HEK293 (cell line): ENCODE results near the gene BIK.

ENCODE experiments used
- CTCF ChIA-PET: fragments of 350-600 bp; formaldehyde crosslinking; extraction: SDS; loops from one replicate; lab custom pipeline; 2021; ENCODE audit warnings: antibody characterized with exemption; lab: Yijun Ruan, JAX
- POLR2A ChIA-PET: fragments of 300-600 bp; formaldehyde crosslinking; extraction: SDS; loops from one replicate; lab custom pipeline; 2020; ENCODE audit warnings: antibody characterized with exemption, inconsistent platforms; lab: Yijun Ruan, JAX
- H3K27ac ChIP-seq: fragments of 200-500 bp; sonication (Bioruptor generic); 2 replicates; pipeline ENCODE4 v1.5.1; 2014; ENCODE audit warnings: low read depth, low read length, control low read depth, inconsistent platforms; ENCODE audit errors: extremely low read depth
- H3K36me3 ChIP-seq, 2 experiments: fragments of 200-500 bp in 1 of 2; sonication (Bioruptor generic) in 1 of 2; 1 replicate in 1 of 2; 2 replicates in 1 of 2; pipeline ENCODE4 v1.5.1; 2014 to 2017; ENCODE audit warnings: inconsistent platforms in 2 of 2, low read length in 2 of 2; ENCODE audit not compliant: control insufficient read depth in 2 of 2, insufficient read depth in 1 of 2
- H3K4me1 ChIP-seq: fragments of 200-500 bp; sonication (Bioruptor generic); 2 replicates; pipeline ENCODE4 v1.5.1; 2014; ENCODE audit warnings: mild to moderate bottlenecking, low read length, inconsistent platforms; ENCODE audit not compliant: control insufficient read depth, insufficient read depth
- H3K4me3 ChIP-seq: 2 replicates; pipeline ENCODE4 v1.5.1; 2011; ENCODE audit warnings: low read depth, mild to moderate bottlenecking, control low read depth, low read length, moderate library complexity
- H3K9me3 ChIP-seq: fragments of 200-500 bp; sonication (Bioruptor generic); 2 replicates; pipeline ENCODE4 v1.5.1; 2014; ENCODE audit warnings: low read depth, low read length, inconsistent platforms; ENCODE audit not compliant: control insufficient read depth, insufficient read depth
- GLI2 ChIP-seq: fragments of 450-650 bp; formaldehyde crosslinking; IDR thresholded peaks from 2 replicates; pipeline ENCODE4; 2017; ENCODE audit warnings: missing biosample characterization, missing genetic modification characterization, low read depth, borderline replicate concordance
- GLIS1 ChIP-seq: fragments of 450-650 bp; formaldehyde crosslinking; IDR thresholded peaks from 2 replicates; pipeline ENCODE4 v1.5.1; 2016; ENCODE audit warnings: missing biosample characterization, missing genetic modification characterization
- INSM2 ChIP-seq: fragments of 450-650 bp; formaldehyde crosslinking; IDR thresholded peaks from 2 replicates; pipeline ENCODE4 v1.5.1; 2016; ENCODE audit warnings: missing biosample characterization, missing genetic modification characterization
- KLF16 ChIP-seq: fragments of 450-650 bp; formaldehyde crosslinking; IDR thresholded peaks from 2 replicates; pipeline ENCODE4 v1.5.1; 2017; ENCODE audit warnings: missing biosample characterization, missing genetic modification characterization
- KLF7 ChIP-seq: fragments of 450-650 bp; formaldehyde crosslinking; IDR thresholded peaks from 2 replicates; pipeline ENCODE4 v1.5.1; 2016; ENCODE audit warnings: missing biosample characterization, missing genetic modification characterization, borderline replicate concordance
- KLF8 ChIP-seq: fragments of 450-650 bp; formaldehyde crosslinking; IDR thresholded peaks from 2 replicates; pipeline ENCODE4 v1.5.1; 2016; ENCODE audit warnings: missing biosample characterization, missing genetic modification characterization
- MYNN ChIP-seq: fragments of 450-650 bp; formaldehyde crosslinking; IDR thresholded peaks from 2 replicates; pipeline ENCODE4 v1.5.1; 2016; ENCODE audit warnings: missing biosample characterization, missing genetic modification characterization, borderline replicate concordance
- PRDM10 ChIP-seq: fragments of 450-650 bp; formaldehyde crosslinking; IDR thresholded peaks from 2 replicates; pipeline ENCODE4 v1.5.1; 2016; ENCODE audit warnings: missing biosample characterization, missing genetic modification characterization
- SCRT2 ChIP-seq: fragments of 450-650 bp; formaldehyde crosslinking; IDR thresholded peaks from 2 replicates; pipeline ENCODE4 v1.5.1; 2016; ENCODE audit warnings: missing biosample characterization, missing genetic modification characterization
- SP2 ChIP-seq: fragments of 450-650 bp; formaldehyde crosslinking; IDR thresholded peaks from 2 replicates; pipeline ENCODE4 v1.5.1; 2016; ENCODE audit warnings: missing biosample characterization, missing genetic modification characterization
- SP3 ChIP-seq: fragments of 450-650 bp; formaldehyde crosslinking; IDR thresholded peaks from 2 replicates; pipeline ENCODE4 v1.5.1; 2016; ENCODE audit warnings: missing biosample characterization, missing genetic modification characterization
- WT1 ChIP-seq: fragments of 450-650 bp; formaldehyde crosslinking; IDR thresholded peaks from 2 replicates; pipeline ENCODE4 v1.5.1; 2016; ENCODE audit warnings: missing biosample characterization, missing genetic modification characterization
- ZBTB17 ChIP-seq: fragments of 450-650 bp; formaldehyde crosslinking; IDR thresholded peaks from 2 replicates; pipeline ENCODE4 v1.5.1; 2016; ENCODE audit warnings: missing biosample characterization, missing genetic modification characterization
- ZBTB21 ChIP-seq: fragments of 450-650 bp; formaldehyde crosslinking; IDR thresholded peaks from 2 replicates; pipeline ENCODE4 v1.5.1; 2017; ENCODE audit warnings: missing biosample characterization, missing genetic modification characterization
- ZBTB26 ChIP-seq: fragments of 450-650 bp; formaldehyde crosslinking; optimal IDR thresholded peaks from 2 replicates; pipeline ENCODE3; 2016; ENCODE audit warnings: missing biosample characterization, mild to moderate bottlenecking, missing genetic modification characterization
- ZEB2 ChIP-seq: fragments of 450-650 bp; formaldehyde crosslinking; IDR thresholded peaks from 2 replicates; pipeline ENCODE4 v1.5.1; 2016; ENCODE audit warnings: missing biosample characterization, missing genetic modification characterization
- ZIC2 ChIP-seq: fragments of 450-650 bp; formaldehyde crosslinking; IDR thresholded peaks from 2 replicates; pipeline ENCODE4 v1.5.1; 2016; ENCODE audit warnings: missing biosample characterization, missing genetic modification characterization
- ZNF121 ChIP-seq: fragments of 450-650 bp; formaldehyde crosslinking; IDR thresholded peaks from 2 replicates; pipeline ENCODE4 v1.5.1; 2016; ENCODE audit warnings: missing biosample characterization, missing genetic modification characterization
- ZNF335 ChIP-seq: fragments of 450-650 bp; formaldehyde crosslinking; conservative IDR thresholded peaks from 2 replicates; pipeline ENCODE4 v1.5.1; 2016; ENCODE audit warnings: missing biosample characterization, missing genetic modification characterization
- ZNF366 ChIP-seq: fragments of 450-650 bp; formaldehyde crosslinking; conservative IDR thresholded peaks from 2 replicates; pipeline ENCODE4 v1.5.1; 2016; ENCODE audit warnings: missing biosample characterization, missing genetic modification characterization
- ZNF398 ChIP-seq: fragments of 450-650 bp; formaldehyde crosslinking; IDR thresholded peaks from 2 replicates; pipeline ENCODE4 v1.5.1; 2017; ENCODE audit warnings: missing biosample characterization, missing genetic modification characterization
- ZNF449 ChIP-seq: fragments of 450-650 bp; formaldehyde crosslinking; IDR thresholded peaks from 2 replicates; pipeline ENCODE4 v1.5.1; 2017; ENCODE audit warnings: missing biosample characterization, mild to moderate bottlenecking, missing genetic modification characterization, moderate library complexity
- ZNF544 ChIP-seq: fragments of 450-650 bp; formaldehyde crosslinking; IDR thresholded peaks from 2 replicates; pipeline ENCODE4 v1.5.0; 2017; ENCODE audit warnings: missing biosample characterization, missing genetic modification characterization
- ZNF596 ChIP-seq: fragments of 450-650 bp; IDR thresholded peaks from 2 replicates; pipeline ENCODE4 v1.5.0; 2018; ENCODE audit warnings: missing biosample characterization, mild to moderate bottlenecking, missing genetic modification characterization, moderate library complexity
- ZNF623 ChIP-seq: fragments of 450-650 bp; formaldehyde crosslinking; IDR thresholded peaks from 2 replicates; pipeline ENCODE4 v1.5.1; 2016; ENCODE audit warnings: missing biosample characterization, missing genetic modification characterization
- ZNF626 ChIP-seq: fragments of 450-650 bp; sonication (Bioruptor Pico); formaldehyde crosslinking; IDR thresholded peaks from 2 replicates; pipeline ENCODE4 v1.5.1; 2018; ENCODE audit warnings: missing biosample characterization, missing genetic modification characterization, inconsistent platforms
- ZNF658 ChIP-seq: fragments of 450-650 bp; formaldehyde crosslinking; IDR thresholded peaks from 2 replicates; pipeline ENCODE4; 2016; ENCODE audit warnings: missing biosample characterization, missing genetic modification characterization
- ZNF707 ChIP-seq: fragments of 450-650 bp; formaldehyde crosslinking; IDR thresholded peaks from 2 replicates; pipeline ENCODE4 v1.5.1; 2016; ENCODE audit warnings: missing biosample characterization, missing genetic modification characterization
- ZNF837 ChIP-seq: fragments of 450-650 bp; formaldehyde crosslinking; IDR thresholded peaks from 2 replicates; pipeline ENCODE4 v1.5.1; 2016; ENCODE audit warnings: missing biosample characterization, missing genetic modification characterization
- ZSCAN16 ChIP-seq: fragments of 450-650 bp; formaldehyde crosslinking; IDR thresholded peaks from 2 replicates; pipeline ENCODE4 v1.5.1; 2016; ENCODE audit warnings: missing biosample characterization, missing genetic modification characterization

Gene BIK

GRCh38 chr22:43110444-43110926 is at the start of gene BIK:
BIK (plus strand) TSS chr22:43110750; CDS start chr22:43124023, 13,273 bp downstream.
- Histone ChIP-seq H3K4me3 (peak within 1 kb of the TSS; percentile 46), H3K4me1 (peaks cover 3% of the 10 kb centered on the region; the same call in 1 of the 2 replicates), H3K9me3 (no peaks in the 10 kb centered on the region), H3K27ac (peak within 1 kb of the TSS; percentile 47; the same call in 1 of the 2 replicates), H3K36me3 (no peaks in the 10 kb centered on the region)
- CTCF ChIA-PET, result interaction anchor here (0.7 to 1.0 kb wide), 2 partner anchors 8 to 34 kb away, joined by 3 read pairs; no protein-coding TSS in a partner anchor
- POLR2A ChIA-PET, result interaction anchor here (1.1 kb wide), 1 partner anchor 9 kb away, joined by 4 read pairs; no protein-coding TSS in a partner anchor
- TF ChIP-seq MYNN (tag by site-specific recombination), result no peak
- TF ChIP-seq ZBTB26 (tag by site-specific recombination), result no peak
- no peak for TF ChIP-seq ZNF623 (tag by site-specific recombination)
- TF ChIP-seq ZSCAN16, result no peak
- peak; percentile 63 for TF ChIP-seq ZNF335 (tag by site-specific recombination)
- TF ChIP-seq PRDM10 (tag by site-specific recombination), result peak; percentile 38; the same call in 1 of the 2 replicates
- no peak for TF ChIP-seq ZNF544 (tag by site-specific recombination)
- peak; percentile 50; the same call in 1 of the 2 replicates for TF ChIP-seq ZBTB17 (tag by site-specific recombination)
- peak; percentile 54 for TF ChIP-seq SP3
- peak; percentile 73; the same call in 1 of the 2 replicates for TF ChIP-seq ZIC2 (tag by site-specific recombination)
- no peak for TF ChIP-seq KLF7 (tag by site-specific recombination)
- TF ChIP-seq ZNF596 (tag by site-specific recombination), result no peak
- peak; percentile 57; the same call in 1 of the 2 replicates for TF ChIP-seq KLF8 (tag by site-specific recombination)
- peak; percentile 50; the same call in 1 of the 2 replicates for TF ChIP-seq KLF16 (tag by site-specific recombination)
- 0 out of 2 replicates have a peak, but pooled peaks have one; percentile 32 for TF ChIP-seq ZEB2 (tag by site-specific recombination)
- peak; percentile 71 for TF ChIP-seq GLIS1 (tag by site-specific recombination)
- TF ChIP-seq ZNF658 (tag by site-specific recombination), result no peak
- no peak for TF ChIP-seq INSM2 (tag by site-specific recombination)
- no peak for TF ChIP-seq ZNF626 (tag by site-specific recombination)
- TF ChIP-seq SCRT2, result peak; percentile 61
- no peak for TF ChIP-seq ZNF707 (tag by site-specific recombination)
- no peak for TF ChIP-seq ZNF366 (tag by site-specific recombination)
- no peak for TF ChIP-seq GLI2 (tag by site-specific recombination)
- TF ChIP-seq ZBTB21 (tag by site-specific recombination), result 0 out of 2 replicates have a peak, but pooled peaks have one; percentile 23
- 0 out of 2 replicates have a peak, but pooled peaks have one; percentile 21 for TF ChIP-seq WT1 (tag by site-specific recombination)
- TF ChIP-seq ZNF449 (tag by site-specific recombination), result no peak
- no peak for TF ChIP-seq ZNF121 (tag by site-specific recombination)
- TF ChIP-seq ZNF398, result no peak; the same call in 1 of the 2 replicates
- TF ChIP-seq SP2 (tag by site-specific recombination), result peak; percentile 20; the same call in 1 of the 2 replicates
- TF ChIP-seq ZNF837, result no peak
